Chondrocyte (in vitro differentiated cells): Measurements from ENCODE around the gene PTPRN. TPM values are rescaled to one million over a fixed set of nuclear protein-coding genes. Genes with fewer than 3 reads are reported as not detected.
"Not testable (repeated sequence)": the region's sequence is repeated elsewhere in the genome, so short reads cannot be mapped to it uniquely, and the experiment has no call there.

Experiments used
- DNase-seq: peaks from one replicate; pipeline ENCODE4 v3.0.0; 2021; ENCODE audit warnings: mixed read lengths, low spot score
- H3K27ac Mint-ChIP-seq: one replicate; pipeline ENCODE4 v1.8.0; 2021; ENCODE audit warnings: mild to moderate bottlenecking, moderate library complexity, mixed read lengths; ENCODE audit not compliant: unreplicated experiment
- H3K27me3 Mint-ChIP-seq: 2 replicates; pipeline ENCODE4 v1.8.0; 2021; ENCODE audit warnings: low read depth, mixed read lengths
- H3K36me3 Mint-ChIP-seq: 2 replicates; pipeline ENCODE4 v1.8.0; 2021; ENCODE audit warnings: low read depth, mixed read lengths
- H3K4me1 Mint-ChIP-seq: 2 replicates; pipeline ENCODE4 v1.8.0; 2021; ENCODE audit warnings: low read depth, mild to moderate bottlenecking, mixed read lengths
- H3K4me3 Mint-ChIP-seq: one replicate; pipeline ENCODE4 v1.8.0; 2021; ENCODE audit warnings: mild to moderate bottlenecking, moderate library complexity, mixed read lengths; ENCODE audit not compliant: unreplicated experiment
- H3K9me3 Mint-ChIP-seq: 2 replicates; pipeline ENCODE4 v1.8.0; 2021; ENCODE audit warnings: low read depth, mixed read lengths
- CTCF ChIP-seq: fragments of 200-600 bp; sonication (generic); IDR thresholded peaks from 2 replicates; pipeline ENCODE4 v1.5.0; 2021; ENCODE audit warnings: antibody characterized with exemption, mild to moderate bottlenecking, moderate library complexity
- total RNA-seq: library from RNA; stranded (reverse); gene quantifications from 3 replicates; pipeline ENCODE4 v1.2.1, GENCODE V29; 2021

The PTPRN gene
- total RNA-seq, 1 donor from 2014 or later, result 0.87 TPM

- H3K27ac Mint-ChIP-seq, result no peak overlapping the region
- no peaks in the 10 kb centered on the region for H3K9me3 Mint-ChIP-seq
- no peaks in the 10 kb centered on the region for H3K4me1 Mint-ChIP-seq
- peaks cover 75% of the 10 kb centered on the region for H3K27me3 Mint-ChIP-seq
- H3K36me3 Mint-ChIP-seq, result no peaks in the 10 kb centered on the region
- no peak for TF ChIP-seq CTCF
- no peak for DNase-seq
- no peak overlapping the region for H3K4me3 Mint-ChIP-seq
These were observed 15.9 kb upstream of the PTPRN start for GRCh38 chr2:219325136-219325535.

GRCh38 chr2:219323434-219323833 is 14.2 kb upstream of the PTPRN start:
- H3K27ac Mint-ChIP-seq, result no peak overlapping the region
- peaks cover 64% of the 10 kb centered on the region for H3K27me3 Mint-ChIP-seq
- H3K9me3 Mint-ChIP-seq, result no peaks in the 10 kb centered on the region
- H3K4me1 Mint-ChIP-seq, result no peaks in the 10 kb centered on the region
- no peaks in the 10 kb centered on the region for H3K36me3 Mint-ChIP-seq
- DNase-seq, result no peak
- H3K4me3 Mint-ChIP-seq, result no peak overlapping the region
- TF ChIP-seq CTCF, result no peak

- no peaks in the 10 kb centered on the region for H3K36me3 Mint-ChIP-seq
- H3K9me3 Mint-ChIP-seq, result peaks cover 4% of the 10 kb centered on the region
- no peak overlapping the region for H3K27ac Mint-ChIP-seq
- H3K4me3 Mint-ChIP-seq, result no peak overlapping the region
- TF ChIP-seq CTCF, result no peak
- no peaks in the 10 kb centered on the region for H3K4me1 Mint-ChIP-seq
- peaks cover 22% of the 10 kb centered on the region for H3K27me3 Mint-ChIP-seq
- no peak for DNase-seq
These were observed 5.7 kb upstream of the PTPRN start for GRCh38 chr2:219314804-219315468.

GRCh38 chr2:219312683-219313263 is 3.6 kb upstream of the PTPRN start:
- H3K36me3 Mint-ChIP-seq, H3K4me1 Mint-ChIP-seq, H3K9me3 Mint-ChIP-seq, H3K4me3 Mint-ChIP-seq, DNase-seq, H3K27ac Mint-ChIP-seq: not testable (repeated sequence)
- H3K27me3 Mint-ChIP-seq, result peaks cover 31% of the 10 kb centered on the region

GRCh38 chr2:219308142-219309101 is 779 bp downstream of the PTPRN start:
- Mint-ChIP-seq H3K27ac (no peak overlapping the region), H3K4me1 (peaks cover 7% of the 10 kb centered on the region), H3K4me3 (peak overlapping the region; percentile 60), H3K36me3 (no peaks in the 10 kb centered on the region), H3K9me3 (peaks cover 3% of the 10 kb centered on the region), H3K27me3 (peaks cover 46% of the 10 kb centered on the region)
- DNase-seq, result no peak
- peak; percentile 16 for TF ChIP-seq CTCF
